GM06990 (cell line): ENCODE data around the gene AAK1.

Source experiments
- DNase-seq: peaks from one replicate; pipeline ENCODE4 v3.0.0-alpha.2; 2011; ENCODE audit not compliant: insufficient read length; ENCODE audit errors: extremely low read depth
- H3K27me3 ChIP-seq: replicated peaks from 2 replicates; pipeline ENCODE4 v1.6.0; 2011; ENCODE audit warnings: low read length; ENCODE audit not compliant: control insufficient read depth, insufficient read depth
- H3K36me3 ChIP-seq: 2 replicates; pipeline ENCODE4 v1.5.1; 2011; ENCODE audit warnings: low read length; ENCODE audit not compliant: control insufficient read depth, insufficient read depth
- H3K4me3 ChIP-seq: replicated peaks from 2 replicates; pipeline ENCODE4 v1.5.1; 2011; ENCODE audit warnings: low read depth, mild to moderate bottlenecking, control low read depth, low read length
- CTCF ChIP-seq: IDR thresholded peaks from 2 replicates; pipeline ENCODE4 v1.5.1; 2011; ENCODE audit warnings: low read length, control low read depth, mild to moderate bottlenecking, inconsistent platforms; ENCODE audit not compliant: insufficient read depth, poor library complexity, severe bottlenecking

Gene AAK1

GRCh38 chr2:69491864-69492263 is 151.7 kb downstream of the AAK1 start:
- no peaks in the 10 kb centered on the region for H3K27me3 ChIP-seq
- TF ChIP-seq CTCF: no peak
- no peak overlapping the region for H3K4me3 ChIP-seq
- H3K36me3 ChIP-seq: no peaks in the 10 kb centered on the region
- no peak for DNase-seq

GRCh38 chr2:69490486-69490885 is 153.1 kb downstream of the AAK1 start:
- DNase-seq: no peak
- Histone ChIP-seq H3K36me3 (no peaks in the 10 kb centered on the region), H3K4me3 (no peak overlapping the region), H3K27me3 (no peaks in the 10 kb centered on the region)
- no peak for TF ChIP-seq CTCF

- H3K27me3 ChIP-seq: no peaks in the 10 kb centered on the region
- H3K36me3 ChIP-seq: no peaks in the 10 kb centered on the region
- TF ChIP-seq CTCF: no peak
- DNase-seq: no peak
- no peak overlapping the region for H3K4me3 ChIP-seq
Observed at GRCh38 chr2:69489793-69490192, 153.7 kb downstream of the AAK1 start.

- TF ChIP-seq CTCF: no peak
- Histone ChIP-seq H3K4me3 (no peak overlapping the region), H3K36me3 (no peaks in the 10 kb centered on the region), H3K27me3 (no peaks in the 10 kb centered on the region)
- no peak for DNase-seq
Observed at GRCh38 chr2:69483696-69484095, 159.8 kb downstream of the AAK1 start.

- no peak for TF ChIP-seq CTCF
- Histone ChIP-seq H3K36me3 (no peaks in the 10 kb centered on the region), H3K4me3 (no peak overlapping the region), H3K27me3 (no peaks in the 10 kb centered on the region)
- no peak for DNase-seq
Observed at GRCh38 chr2:69483024-69483423, 160.5 kb downstream of the AAK1 start.

- no peak for TF ChIP-seq CTCF
- DNase-seq: peak; percentile 15
- Histone ChIP-seq H3K36me3 (no peaks in the 10 kb centered on the region), H3K27me3 (no peaks in the 10 kb centered on the region), H3K4me3 (no peak overlapping the region)
Observed at GRCh38 chr2:69482471-69482870, 161.1 kb downstream of the AAK1 start.
